K562 (cell line): Measurements from ENCODE around the gene PDZD8. TPM values are rescaled to one million over a fixed set of nuclear protein-coding genes. Genes with fewer than 3 reads are reported as not detected.
A peak's percentile ranks its signal among the peaks of the same experiment; 100 is the strongest.

Source experiments
- ATAC-seq: fragments of 200-7000 bp; cut with Tn5 transposase; 3 replicates; pipeline ENCODE4 v1.9.1; 2020; ENCODE audit warnings: moderate library complexity
- BruUV-seq: library from RNA; stranded (reverse); fragments of 400-500 nt; replicated peaks from 2 replicates; lab custom pipeline; 2021; lab: Mats Ljungman, UMichigan
- CTCF ChIA-PET: fragments of 300-600 bp; formaldehyde crosslinking; extraction: SDS; loops from one replicate; lab custom pipeline; 2021; ENCODE audit warnings: low intra/inter-chr PET ratio; lab: Yijun Ruan, JAX
- POLR2A ChIA-PET: fragments of 300-600, 350-650 bp; sonication (Branson Sonifier 250); formaldehyde crosslinking; extraction: SDS; loops from one replicate; lab custom pipeline; 2021; ENCODE audit warnings: antibody characterized with exemption, inconsistent platforms; lab: Yijun Ruan, JAX
- DNase-seq, 4 experiments: peaks; one replicate each; pipeline versions ENCODE4 v3.0.0 to v3.0.0-alpha.2; 2011 to 2018; ENCODE audit warnings: low spot score in 3 of 4, mixed read lengths in 3 of 4; ENCODE audit errors: extremely low read depth in 1 of 4
- FAIRE-seq: peaks from 2 replicates; lab custom pipeline; 2011; peaks lifted over from hg19 to GRCh38; lab: Jason Lieb, UNC
- H2AFZ ChIP-seq: 2 replicates; pipeline ENCODE4 v1.6.0; 2011; ENCODE audit warnings: low read depth, low read length, control low read depth, inconsistent platforms
- H3K27ac ChIP-seq: fragments of 200-600 bp; 3 replicates; pipeline ENCODE4 v1.8.0; 2011; ENCODE audit warnings: low read depth, mild to moderate bottlenecking, control low read depth, inconsistent platforms, low read length, moderate library complexity, mixed read lengths; ENCODE audit errors: extremely low read depth
- H3K27me3 ChIP-seq, 2 experiments: fragments of 300-600 bp in 1 of 2; 2 replicates in 1 of 2; 3 replicates in 1 of 2; pipeline versions ENCODE4 v1.6.0 to v1.8.0; 2011; ENCODE audit warnings: inconsistent platforms in 2 of 2, low read length in 2 of 2, mild to moderate bottlenecking in 1 of 2, mixed read lengths in 1 of 2, moderate library complexity in 1 of 2; ENCODE audit not compliant: control insufficient read depth in 2 of 2, insufficient read depth in 2 of 2
- H3K36me3 ChIP-seq: fragments of 300-600 bp; 3 replicates; pipeline ENCODE4 v1.8.0; 2011; ENCODE audit warnings: mild to moderate bottlenecking, low read length, inconsistent platforms; ENCODE audit not compliant: control insufficient read depth, insufficient read depth
- H3K4me1 ChIP-seq, 2 experiments: fragments of 200-600 bp in 1 of 2; replicated peaks in 1 of 2; 2 replicates in 1 of 2; 3 replicates in 1 of 2; pipeline versions ENCODE4 v1.5.1 to v1.8.0; 2011; ENCODE audit warnings: inconsistent platforms in 2 of 2, low read length in 2 of 2, mild to moderate bottlenecking in 1 of 2, mixed read lengths in 1 of 2, moderate library complexity in 1 of 2; ENCODE audit not compliant: control insufficient read depth in 2 of 2, insufficient read depth in 2 of 2
- H3K4me2 ChIP-seq: 2 replicates; pipeline ENCODE4 v1.6.1; 2011; ENCODE audit warnings: low read length, control low read depth, inconsistent platforms, mixed read lengths; ENCODE audit not compliant: insufficient read depth
- H3K4me3 ChIP-seq: fragments of 200-600 bp; sonication (generic), shearing (Covaris generic); 2 replicates; pipeline ENCODE4 v1.5.1; 2016; ENCODE audit warnings: control low read depth, inconsistent platforms
- H3K79me2 ChIP-seq: fragments of 200-600 bp; 3 replicates; pipeline ENCODE4 v1.8.0; 2011; ENCODE audit warnings: low read length, inconsistent platforms; ENCODE audit not compliant: control insufficient read depth, insufficient read depth
- H3K9ac ChIP-seq, 2 experiments: 2 replicates each; pipeline versions ENCODE4 v1.6.0 to v1.6.1; 2011; ENCODE audit warnings: low read depth in 2 of 2, low read length in 2 of 2, control low read depth in 1 of 2, inconsistent platforms in 1 of 2, mild to moderate bottlenecking in 1 of 2, mixed read lengths in 1 of 2; ENCODE audit not compliant: insufficient read depth in 1 of 2
- H3K9me1 ChIP-seq: one replicate; pipeline ENCODE4 v1.6.0; 2011; ENCODE audit warnings: inconsistent platforms, mild to moderate bottlenecking, low read length, moderate library complexity; ENCODE audit not compliant: control insufficient read depth, insufficient read depth
- H3K9me3 ChIP-seq: replicated peaks from 2 replicates; pipeline ENCODE4 v1.5.1; 2011; ENCODE audit warnings: low read depth, low read length, inconsistent platforms; ENCODE audit not compliant: control insufficient read depth, insufficient read depth
- H4K20me1 ChIP-seq: replicated peaks from 2 replicates; pipeline ENCODE4 v1.6.1; 2011; ENCODE audit warnings: low read length, inconsistent platforms, mixed read lengths; ENCODE audit not compliant: control insufficient read depth, insufficient read depth
- WGBS: fragments of 100-300 bp; shearing (Covaris generic); methylation state at CpG from one replicate; pipeline ENCODE4 v1.1.6; 2016; ENCODE audit warnings: low coverage, mixed read lengths; ENCODE audit not compliant: insufficient coverage; ENCODE audit errors: missing lambda C conversion rate; 5-methylcytosine and 5-hydroxymethylcytosine counted together
- in situ Hi-C: fragments of 300-500 bp; cut with MboI; formaldehyde crosslinking; loops from 4 replicates; pipeline ENCODE4 v1.15.0; 2018; ENCODE audit warnings: inconsistent platforms, mixed read lengths
- intact Hi-C: fragments of 100-400 bp; cut with micrococcal nuclease; formaldehyde crosslinking; loops from 2 replicates; pipeline ENCODE4 v1.14.2; 2022
- polyA plus RNA-seq, 8 experiments: library from polyadenylated mRNA; depleted of rRNA in 4 of 8; stranded (reverse) in 5 of 8; unstranded in 3 of 8; fragments of >200 nt; fragmentation: Nextera tagmentation in 2 of 8; fragmentation: Illumina TruSeq in 1 of 8; extraction: Ambion mirVana in 2 of 8; extraction: Trizol in 1 of 8; gene quantifications; 2 replicates each; pipeline versions ENCODE4 v1.2.1 to v1.2.3, GENCODE V29; 2011 to 2014; ENCODE audit warnings: inconsistent platforms in 1 of 8, missing spikeins in 1 of 8
- total RNA-seq, 7 experiments: library from RNA; depleted of rRNA in 6 of 7; stranded (reverse); fragments of >200 nt in 6 of 7; fragmentation: Illumina TruSeq in 2 of 7; extraction: Trizol in 2 of 7; gene quantifications; 2 replicates each; pipeline versions ENCODE4 v1.2.1 to v1.2.3, GENCODE V29; 2011 to 2021; ENCODE audit warnings: low replicate concordance in 1 of 7
- TF ChIP-seq, protein P1 (sequence below): sonication (generic); formaldehyde crosslinking; IDR thresholded peaks from 2 replicates; pipeline ENCODE4 v1.8.1; 2023; ENCODE audit warnings: mild to moderate bottlenecking, missing genetic modification reagents
- TF ChIP-seq, protein P2 (sequence below): sonication (generic); formaldehyde crosslinking; IDR thresholded peaks from 2 replicates; pipeline ENCODE4 v1.8.0; 2022; ENCODE audit warnings: mild to moderate bottlenecking, missing genetic modification reagents

PDZD8 gene
- total and polyA plus RNA-seq, 9 of the 15 experiments (the other 6 are each of a cell fraction or from before 2014, with no cell fraction given): 5.5 to 53.4 (median 36.8) TPM

- Histone ChIP-seq H3K9me1 (no peaks in the 10 kb centered on the region), H3K9me3 (no peaks in the 10 kb centered on the region), H3K4me3 (no peak overlapping the region), H3K4me1 (peaks cover 0 to 2% of the 10 kb centered on the region in 2 experiments; a peak in 1 of 5 replicates), H3K36me3 (no peaks in the 10 kb centered on the region), H3K27ac (no peak overlapping the region), H4K20me1 (no peaks in the 10 kb centered on the region), H3K9ac (no peak overlapping the region), H2AFZ (peak overlapping the region; percentile 44; the same call in 1 of the 2 replicates), H3K4me2 (no peak overlapping the region), H3K79me2 (no peaks in the 10 kb centered on the region), H3K27me3 (no peaks in the 10 kb centered on the region)
- FAIRE-seq: no peak
- TF ChIP-seq, protein P1, sequence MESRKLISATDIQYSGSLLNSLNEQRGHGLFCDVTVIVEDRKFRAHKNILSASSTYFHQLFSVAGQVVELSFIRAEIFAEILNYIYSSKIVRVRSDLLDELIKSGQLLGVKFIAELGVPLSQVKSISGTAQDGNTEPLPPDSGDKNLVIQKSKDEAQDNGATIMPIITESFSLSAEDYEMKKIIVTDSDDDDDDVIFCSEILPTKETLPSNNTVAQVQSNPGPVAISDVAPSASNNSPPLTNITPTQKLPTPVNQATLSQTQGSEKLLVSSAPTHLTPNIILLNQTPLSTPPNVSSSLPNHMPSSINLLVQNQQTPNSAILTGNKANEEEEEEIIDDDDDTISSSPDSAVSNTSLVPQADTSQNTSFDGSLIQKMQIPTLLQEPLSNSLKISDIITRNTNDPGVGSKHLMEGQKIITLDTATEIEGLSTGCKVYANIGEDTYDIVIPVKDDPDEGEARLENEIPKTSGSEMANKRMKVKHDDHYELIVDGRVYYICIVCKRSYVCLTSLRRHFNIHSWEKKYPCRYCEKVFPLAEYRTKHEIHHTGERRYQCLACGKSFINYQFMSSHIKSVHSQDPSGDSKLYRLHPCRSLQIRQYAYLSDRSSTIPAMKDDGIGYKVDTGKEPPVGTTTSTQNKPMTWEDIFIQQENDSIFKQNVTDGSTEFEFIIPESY: peak; percentile 89
- TF ChIP-seq, protein P2, sequence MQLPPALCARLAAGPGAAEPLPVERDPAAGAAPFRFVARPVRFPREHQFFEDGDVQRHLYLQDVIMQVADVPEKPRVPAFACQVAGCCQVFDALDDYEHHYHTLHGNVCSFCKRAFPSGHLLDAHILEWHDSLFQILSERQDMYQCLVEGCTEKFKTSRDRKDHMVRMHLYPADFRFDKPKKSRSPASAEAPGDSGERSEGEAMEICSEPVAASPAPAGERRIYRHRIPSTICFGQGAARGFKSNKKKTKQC (CRISPR knock-in tag): no peak
- 96% methylated on average over 3 of the region's 3 CpGs for WGBS
- BruUV-seq: no TSS peak
- no peak for DNase-seq
- intact Hi-C loops (no loop called here), in situ Hi-C loops (no loop called here)
- ATAC-seq: no peak
- ChIA-PET CTCF (no interaction called here), POLR2A (no interaction called here)
Measured at GRCh38 chr10:117398029-117398428, 22.8 kb upstream of the PDZD8 start.
